Gastrocnemius medialis (tissue), 4 donors: Measurements from ENCODE around the gene CENPS.

Experiments used
- CTCF ChIP-seq, 5 experiments: fragments of 450-650 bp in 3 of 5; fragments of 200-600 bp in 2 of 5; sonication (generic) in 2 of 5; IDR thresholded peaks in 4 of 5; conservative IDR thresholded peaks in 1 of 5; 1 replicate in 4 of 5; 2 replicates in 1 of 5; pipeline ENCODE4 v1.5.1; 2016 to 2019; ENCODE audit warnings: antibody characterized with exemption in 5 of 5, mild to moderate bottlenecking in 3 of 5, moderate library complexity in 3 of 5
- POLR2A ChIP-seq, 2 donors: fragments of 450-650 bp; IDR thresholded peaks; one replicate each; pipeline ENCODE4 v1.6.1; 2017; ENCODE audit warnings: antibody characterized with exemption in 2 of 2, mild to moderate bottlenecking in 2 of 2, moderate library complexity in 2 of 2

GRCh38 chr1:10449751-10450150, 19.5 kb downstream of the CENPS start, which contains the start of gene CORT:
- no peak for TF ChIP-seq CTCF (IDR thresholded peaks at IDR 0.05 in 4 of 5, conservative IDR thresholded peaks at IDR 0.05 in 1 of 5)
- no peak for TF ChIP-seq POLR2A (IDR thresholded peaks at IDR 0.05)
